HepG2 (cell line): ENCODE measurements around the gene VAPA. TPM values are rescaled to one million over a fixed set of nuclear protein-coding genes. Genes with fewer than 3 reads are reported as not detected.

ENCODE experiments used
- ATAC-seq: fragments of 200-7000 bp; cut with Tn5 transposase; 3 replicates; pipeline ENCODE4 v1.9.1; 2020; ENCODE audit warnings: mild to moderate bottlenecking, moderate library complexity
- BruUV-seq: library from RNA; stranded (reverse); fragments of 400-500 nt; replicated peaks from 2 replicates; lab custom pipeline; 2021; lab: Mats Ljungman, UMichigan
- CTCF ChIA-PET: fragments of 300-600 bp; formaldehyde crosslinking; extraction: SDS; loops from one replicate; lab custom pipeline; 2021; ENCODE audit warnings: low total read pairs, inconsistent platforms, low intra/inter-chr PET ratio; lab: Yijun Ruan, JAX
- POLR2A ChIA-PET: fragments of 350-600 bp; sonication (Branson Sonifier 250); formaldehyde crosslinking; loops from one replicate; lab custom pipeline; 2020; ENCODE audit warnings: antibody characterized with exemption, inconsistent platforms; lab: Yijun Ruan, JAX
- DNase-seq: peaks from one replicate; pipeline ENCODE4 v3.0.0-alpha.2; 2015; ENCODE audit warnings: low spot score
- FAIRE-seq: peaks from 3 replicates; lab custom pipeline; 2011; peaks lifted over from hg19 to GRCh38; lab: Jason Lieb, UNC
- H2AFZ ChIP-seq: one replicate; pipeline ENCODE4 v1.6.1; 2011; ENCODE audit warnings: low read length, inconsistent platforms
- H3K27ac ChIP-seq: fragments of 300-600 bp; 3 replicates; pipeline ENCODE4 v1.8.0; 2011; ENCODE audit warnings: mixed run types, mild to moderate bottlenecking, mixed read lengths, low read length, inconsistent platforms; ENCODE audit not compliant: insufficient read depth; ENCODE audit errors: extremely low read length
- H3K27me3 ChIP-seq, 2 experiments: fragments of 200-600 bp in 1 of 2; 2 replicates in 1 of 2; 3 replicates in 1 of 2; pipeline versions ENCODE4 v1.6.0 to v1.8.0; 2011; ENCODE audit warnings: low read length in 2 of 2, mild to moderate bottlenecking in 2 of 2, moderate library complexity in 2 of 2, inconsistent platforms in 1 of 2; ENCODE audit not compliant: insufficient read depth in 2 of 2, control insufficient read depth in 1 of 2
- H3K36me3 ChIP-seq, 2 experiments: fragments of 200-600 bp in 1 of 2; replicated peaks in 1 of 2; 2 replicates in 1 of 2; 3 replicates in 1 of 2; pipeline versions ENCODE4 v1.5.1 to v1.8.0; 2011; ENCODE audit warnings: low read length in 2 of 2, inconsistent platforms in 1 of 2; ENCODE audit not compliant: insufficient read depth in 2 of 2, control insufficient read depth in 1 of 2
- H3K4me1 ChIP-seq: 2 replicates; pipeline ENCODE4 v1.5.1; 2012; ENCODE audit warnings: low read length, inconsistent platforms; ENCODE audit not compliant: insufficient read depth
- H3K4me2 ChIP-seq: 2 replicates; pipeline ENCODE4 v1.6.0; 2011; ENCODE audit warnings: low read depth, low read length, inconsistent platforms
- H3K4me3 ChIP-seq, 3 experiments: fragments of 200-600 bp in 1 of 3; sonication (generic), shearing (Covaris generic) in 1 of 3; replicated peaks in 1 of 3; 2 replicates each; pipeline ENCODE4 v1.5.1; 2011 to 2016; ENCODE audit warnings: low read length in 3 of 3, inconsistent platforms in 2 of 3, low read depth in 2 of 3, mild to moderate bottlenecking in 2 of 3, control low read depth in 1 of 3, mixed read lengths in 1 of 3; ENCODE audit not compliant: insufficient read depth in 1 of 3
- H3K79me2 ChIP-seq: one replicate; pipeline ENCODE4 v1.6.1; 2011; ENCODE audit warnings: low read length, inconsistent platforms; ENCODE audit not compliant: insufficient read depth
- H3K9ac ChIP-seq: 2 replicates; pipeline ENCODE4 v1.6.0; 2011; ENCODE audit warnings: mild to moderate bottlenecking, low read depth, low read length, inconsistent platforms; ENCODE audit not compliant: insufficient read depth
- H3K9me3 ChIP-seq: 2 replicates; pipeline ENCODE4 v1.5.1; 2012; ENCODE audit warnings: mild to moderate bottlenecking, low read length
- H4K20me1 ChIP-seq: 2 replicates; pipeline ENCODE4 v1.6.0; 2011; ENCODE audit warnings: inconsistent platforms, mild to moderate bottlenecking, low read length, moderate library complexity; ENCODE audit not compliant: insufficient read depth
- CREB1 ChIP-seq, 2 experiments: fragments of 450-650 bp in 1 of 2; IDR thresholded peaks; 2 replicates each; pipeline ENCODE4 v1.6.1; 2016 to 2017; ENCODE audit warnings: control low read depth in 1 of 2, mild to moderate bottlenecking in 1 of 2, missing compliant biosample characterization in 1 of 2, missing genetic modification characterization in 1 of 2
- FOXK1 ChIP-seq: sonication (generic); formaldehyde crosslinking; IDR thresholded peaks from 2 replicates; pipeline ENCODE4 v1.4.0; 2020; ENCODE audit warnings: low read depth, missing genetic modification reagents, borderline replicate concordance
- GFI1 ChIP-seq: sonication (generic); formaldehyde crosslinking; IDR thresholded peaks from 2 replicates; pipeline ENCODE4 v1.5.0; 2020; ENCODE audit warnings: missing genetic modification reagents, mild to moderate bottlenecking, borderline replicate concordance
- ZNF496 ChIP-seq: sonication (generic); formaldehyde crosslinking; IDR thresholded peaks from 2 replicates; pipeline ENCODE4 v1.8.1; 2023; ENCODE audit warnings: mild to moderate bottlenecking, moderate library complexity, missing genetic modification reagents; ENCODE audit not compliant: insufficient replicate concordance
- ZNF597 ChIP-seq: sonication (generic); formaldehyde crosslinking; IDR thresholded peaks from 2 replicates; pipeline ENCODE4 v1.5.0; 2020; ENCODE audit warnings: missing genetic modification reagents
- ZNF768 ChIP-seq: sonication (generic); formaldehyde crosslinking; IDR thresholded peaks from 2 replicates; pipeline ENCODE4 v1.4.0; 2020; ENCODE audit warnings: missing genetic modification reagents
- WGBS: methylation state at CpG from one replicate; pipeline ENCODE4 v1.1.6; 2017; ENCODE audit warnings: low lambda C conversion rate; 5-methylcytosine and 5-hydroxymethylcytosine counted together
- in situ Hi-C: cut with HindIII; loops from 2 replicates; pipeline ENCODE4 v1.10.0; 2017; ENCODE audit warnings: low pct_unique_long_range_greater_than_20kb; ENCODE audit not compliant: extremely low pct_ligation_motif_present
- intact Hi-C: fragments of 100-400 bp; cut with micrococcal nuclease; formaldehyde crosslinking; loops from one replicate; pipeline ENCODE4 v1.10.0; 2022; ENCODE audit not compliant: unreplicated experiment
- polyA plus RNA-seq, 8 experiments: library from polyadenylated mRNA; depleted of rRNA in 3 of 8; stranded (reverse) in 7 of 8; unstranded in 1 of 8; fragments of >200 nt; fragmentation: Illumina TruSeq in 4 of 8; extraction: Trizol in 4 of 8; gene quantifications; 2 replicates each; pipeline versions ENCODE4 v1.2.1 to v1.2.3, GENCODE V29; 2011 to 2016; ENCODE audit warnings: low read depth in 4 of 8, missing spikeins in 1 of 8, mixed read lengths in 1 of 8; ENCODE audit not compliant: insufficient read depth in 1 of 8
- total RNA-seq, 5 experiments: library from RNA; depleted of rRNA; stranded (reverse); fragments of >200 nt; fragmentation: Illumina TruSeq; extraction: Trizol; gene quantifications; 2 replicates each; pipeline ENCODE4 v1.2.3, GENCODE V29; 2016; ENCODE audit warnings: low read depth in 1 of 5

The VAPA gene
- total and polyA plus RNA-seq, 2 of the 13 experiments (the other 11 are each of a cell fraction or from before 2014, with no cell fraction given) = 167 to 294 TPM

GRCh38 chr18:9907867-9908266, 5.9 kb upstream of the VAPA start:
- FAIRE-seq (no peak), DNase-seq (no peak), ATAC-seq (no peak)
- Histone ChIP-seq H3K4me3 (no peak overlapping the region), H3K9me3 (no peaks in the 10 kb centered on the region), H3K4me1 (peaks cover 17% of the 10 kb centered on the region), H4K20me1 (no peaks in the 10 kb centered on the region), H3K36me3 (no peaks in the 10 kb centered on the region), H3K27ac (no peak overlapping the region), H3K4me2 (no peak overlapping the region), H3K79me2 (no peaks in the 10 kb centered on the region), H2AFZ (no peak overlapping the region), H3K27me3 (no peaks in the 10 kb centered on the region; a peak in 2 of 5 replicates), H3K9ac (no peak overlapping the region)
- CTCF ChIA-PET = no interaction called here
- POLR2A ChIA-PET = no interaction called here
- TF ChIP-seq FOXK1 (CRISPR knock-in tag) (no peak), GFI1 (CRISPR knock-in tag) (no peak), CREB1 (IDR thresholded peaks at IDR 0.05) (0 out of 2 replicates have a peak, but pooled peaks have one; percentile 12), CREB1 (CRISPR knock-in tag; IDR thresholded peaks at IDR 0.05) (no peak), ZNF597 (CRISPR knock-in tag) (no peak)
- WGBS = 85% methylated on average over 4 of the region's 4 CpGs
- BruUV-seq = no TSS peak
- in situ Hi-C loops = no loop called here
- intact Hi-C loops = no loop called here

- peak; percentile 28; the same call in 1 of the 2 replicates for TF ChIP-seq ZNF768 (CRISPR knock-in tag)
- no peak for TF ChIP-seq ZNF496 (CRISPR knock-in tag)
- no peak overlapping the region for H3K9ac ChIP-seq
- DNase-seq (no peak), FAIRE-seq (no peak), ATAC-seq (no peak)
- no peaks in the 10 kb centered on the region for H3K36me3 ChIP-seq
- BruUV-seq = no TSS peak
- H2AFZ ChIP-seq = no peak overlapping the region
- POLR2A ChIA-PET = no interaction called here
- CTCF ChIA-PET = no interaction called here
- peaks cover 18% of the 10 kb centered on the region for H3K4me1 ChIP-seq
- intact Hi-C loops (loop anchor here (5.0 kb wide), 1 partner anchor 298 kb away; the partner anchor contains the start of gene PPP4R1), in situ Hi-C loops (no loop called here)
- H3K9me3 ChIP-seq = no peaks in the 10 kb centered on the region
- peaks cover 9% of the 10 kb centered on the region for H3K79me2 ChIP-seq
- no peak overlapping the region for H3K4me2 ChIP-seq
- no peak overlapping the region for H3K4me3 ChIP-seq
- no peak overlapping the region for H3K27ac ChIP-seq
- H3K27me3 ChIP-seq = no peaks in the 10 kb centered on the region; a peak in 2 of 5 replicates
- peaks cover 3% of the 10 kb centered on the region for H4K20me1 ChIP-seq
Measured at GRCh38 chr18:9910071-9910470, 3.7 kb upstream of the VAPA start.
